HepG2 (cell line): Measurements from ENCODE around the gene NTF3. TPM values are rescaled to one million over a fixed set of nuclear protein-coding genes. Genes with fewer than 3 reads are reported as not detected.

Experiments
- ATAC-seq: fragments of 200-7000 bp; cut with Tn5 transposase; 3 replicates; pipeline ENCODE4 v1.9.1; 2020; ENCODE audit warnings: mild to moderate bottlenecking, moderate library complexity
- BruUV-seq: library from RNA; stranded (reverse); fragments of 400-500 nt; replicated peaks from 2 replicates; lab custom pipeline; 2021; lab: Mats Ljungman, UMichigan
- CTCF ChIA-PET: fragments of 300-600 bp; formaldehyde crosslinking; extraction: SDS; loops from one replicate; lab custom pipeline; 2021; ENCODE audit warnings: low total read pairs, inconsistent platforms, low intra/inter-chr PET ratio; lab: Yijun Ruan, JAX
- POLR2A ChIA-PET: fragments of 350-600 bp; sonication (Branson Sonifier 250); formaldehyde crosslinking; loops from one replicate; lab custom pipeline; 2020; ENCODE audit warnings: antibody characterized with exemption, inconsistent platforms; lab: Yijun Ruan, JAX
- DNase-seq: peaks from one replicate; pipeline ENCODE4 v3.0.0-alpha.2; 2015; ENCODE audit warnings: low spot score
- FAIRE-seq: peaks from 3 replicates; lab custom pipeline; 2011; peaks lifted over from hg19 to GRCh38; lab: Jason Lieb, UNC
- H2AFZ ChIP-seq: one replicate; pipeline ENCODE4 v1.6.1; 2011; ENCODE audit warnings: low read length, inconsistent platforms
- H3K27ac ChIP-seq: fragments of 300-600 bp; 3 replicates; pipeline ENCODE4 v1.8.0; 2011; ENCODE audit warnings: mixed run types, mild to moderate bottlenecking, mixed read lengths, low read length, inconsistent platforms; ENCODE audit not compliant: insufficient read depth; ENCODE audit errors: extremely low read length
- H3K27me3 ChIP-seq, 2 experiments: fragments of 200-600 bp in 1 of 2; 2 replicates in 1 of 2; 3 replicates in 1 of 2; pipeline versions ENCODE4 v1.6.0 to v1.8.0; 2011; ENCODE audit warnings: low read length in 2 of 2, mild to moderate bottlenecking in 2 of 2, moderate library complexity in 2 of 2, inconsistent platforms in 1 of 2; ENCODE audit not compliant: insufficient read depth in 2 of 2, control insufficient read depth in 1 of 2
- H3K36me3 ChIP-seq, 2 experiments: fragments of 200-600 bp in 1 of 2; replicated peaks in 1 of 2; 2 replicates in 1 of 2; 3 replicates in 1 of 2; pipeline versions ENCODE4 v1.5.1 to v1.8.0; 2011; ENCODE audit warnings: low read length in 2 of 2, inconsistent platforms in 1 of 2; ENCODE audit not compliant: insufficient read depth in 2 of 2, control insufficient read depth in 1 of 2
- H3K4me1 ChIP-seq: 2 replicates; pipeline ENCODE4 v1.5.1; 2012; ENCODE audit warnings: low read length, inconsistent platforms; ENCODE audit not compliant: insufficient read depth
- H3K4me2 ChIP-seq: 2 replicates; pipeline ENCODE4 v1.6.0; 2011; ENCODE audit warnings: low read depth, low read length, inconsistent platforms
- H3K4me3 ChIP-seq, 3 experiments: fragments of 200-600 bp in 1 of 3; sonication (generic), shearing (Covaris generic) in 1 of 3; replicated peaks in 1 of 3; 2 replicates each; pipeline ENCODE4 v1.5.1; 2011 to 2016; ENCODE audit warnings: low read length in 3 of 3, inconsistent platforms in 2 of 3, low read depth in 2 of 3, mild to moderate bottlenecking in 2 of 3, control low read depth in 1 of 3, mixed read lengths in 1 of 3; ENCODE audit not compliant: insufficient read depth in 1 of 3
- H3K79me2 ChIP-seq: one replicate; pipeline ENCODE4 v1.6.1; 2011; ENCODE audit warnings: low read length, inconsistent platforms; ENCODE audit not compliant: insufficient read depth
- H3K9ac ChIP-seq: 2 replicates; pipeline ENCODE4 v1.6.0; 2011; ENCODE audit warnings: mild to moderate bottlenecking, low read depth, low read length, inconsistent platforms; ENCODE audit not compliant: insufficient read depth
- H3K9me3 ChIP-seq: 2 replicates; pipeline ENCODE4 v1.5.1; 2012; ENCODE audit warnings: mild to moderate bottlenecking, low read length
- H4K20me1 ChIP-seq: 2 replicates; pipeline ENCODE4 v1.6.0; 2011; ENCODE audit warnings: inconsistent platforms, mild to moderate bottlenecking, low read length, moderate library complexity; ENCODE audit not compliant: insufficient read depth
- ATF3 ChIP-seq: sonication (generic); formaldehyde crosslinking; IDR thresholded peaks from 2 replicates; pipeline ENCODE4 v1.4.0; 2020; ENCODE audit warnings: missing genetic modification reagents
- CENPX ChIP-seq: sonication (generic); formaldehyde crosslinking; IDR thresholded peaks from 2 replicates; pipeline ENCODE4 v1.9.0; 2021; ENCODE audit warnings: mild to moderate bottlenecking, missing genetic modification reagents, moderate library complexity
- CREB3 ChIP-seq: sonication (generic); formaldehyde crosslinking; IDR thresholded peaks from 2 replicates; pipeline ENCODE4 v1.5.0; 2020; ENCODE audit warnings: missing genetic modification reagents
- GLMP ChIP-seq: sonication (generic); formaldehyde crosslinking; IDR thresholded peaks from 2 replicates; pipeline ENCODE4 v1.9.0; 2021; ENCODE audit warnings: missing genetic modification reagents, mild to moderate bottlenecking, borderline replicate concordance
- HHEX ChIP-seq: IDR thresholded peaks from 2 replicates; pipeline ENCODE4 v1.6.1; 2016; ENCODE audit warnings: control low read depth
- JARID2 ChIP-seq: sonication (generic); formaldehyde crosslinking; IDR thresholded peaks from 2 replicates; pipeline ENCODE4 v1.8.1; 2023; ENCODE audit warnings: missing genetic modification reagents, inconsistent platforms; ENCODE audit not compliant: insufficient replicate concordance
- KAT7 ChIP-seq: IDR thresholded peaks from 2 replicates; pipeline ENCODE4 v1.6.1; 2018; ENCODE audit warnings: borderline replicate concordance, missing compliant biosample characterization
- NFATC3 ChIP-seq: sonication (generic); formaldehyde crosslinking; IDR thresholded peaks from 2 replicates; pipeline ENCODE4 v1.5.1; 2020; ENCODE audit warnings: mild to moderate bottlenecking, missing genetic modification reagents
- PCBP1 ChIP-seq: fragments of 200-400 bp; formaldehyde crosslinking; IDR thresholded peaks from 2 replicates; pipeline ENCODE4 v1.6.1; 2017; ENCODE audit warnings: mild to moderate bottlenecking, low read depth, low read length, borderline replicate concordance
- PHF8 ChIP-seq: sonication (generic); formaldehyde crosslinking; IDR thresholded peaks from 2 replicates; pipeline ENCODE4 v1.5.0; 2020; ENCODE audit warnings: missing genetic modification reagents
- RNF2 ChIP-seq: fragments of 450-650 bp; conservative IDR thresholded peaks from 2 replicates; pipeline ENCODE4 v1.6.1; 2016; ENCODE audit warnings: low read depth
- STAT5B ChIP-seq: sonication (generic); formaldehyde crosslinking; IDR thresholded peaks from 2 replicates; pipeline ENCODE4 v1.4.0; 2020; ENCODE audit warnings: missing genetic modification reagents
- TBP ChIP-seq: sonication (generic); formaldehyde crosslinking; IDR thresholded peaks from 2 replicates; pipeline ENCODE4 v1.5.0; 2020; ENCODE audit warnings: missing genetic modification reagents
- ZFP82 ChIP-seq: sonication (generic); formaldehyde crosslinking; IDR thresholded peaks from 2 replicates; pipeline ENCODE4 v1.5.1; 2020; ENCODE audit warnings: mild to moderate bottlenecking, missing genetic modification reagents, borderline replicate concordance
- ZNF510 ChIP-seq: sonication (generic); formaldehyde crosslinking; IDR thresholded peaks from 2 replicates; pipeline ENCODE4 v1.4.0; 2020; ENCODE audit warnings: low read depth, mild to moderate bottlenecking, missing genetic modification reagents
- ZNF703 ChIP-seq: sonication (generic); formaldehyde crosslinking; IDR thresholded peaks from 2 replicates; pipeline ENCODE4 v1.5.1; 2020; ENCODE audit warnings: missing genetic modification reagents, mild to moderate bottlenecking, moderate library complexity, borderline replicate concordance
- ZNF747 ChIP-seq: sonication (generic); formaldehyde crosslinking; IDR thresholded peaks from 2 replicates; pipeline ENCODE4 v1.8.1; 2023; ENCODE audit warnings: missing genetic modification reagents, mild to moderate bottlenecking, borderline replicate concordance
- WGBS: methylation state at CpG from one replicate; pipeline ENCODE4 v1.1.6; 2017; ENCODE audit warnings: low lambda C conversion rate; 5-methylcytosine and 5-hydroxymethylcytosine counted together
- in situ Hi-C: cut with HindIII; loops from 2 replicates; pipeline ENCODE4 v1.10.0; 2017; ENCODE audit warnings: low pct_unique_long_range_greater_than_20kb; ENCODE audit not compliant: extremely low pct_ligation_motif_present
- intact Hi-C: fragments of 100-400 bp; cut with micrococcal nuclease; formaldehyde crosslinking; loops from one replicate; pipeline ENCODE4 v1.10.0; 2022; ENCODE audit not compliant: unreplicated experiment
- polyA plus RNA-seq, 8 experiments: library from polyadenylated mRNA; depleted of rRNA in 3 of 8; stranded (reverse) in 7 of 8; unstranded in 1 of 8; fragments of >200 nt; fragmentation: Illumina TruSeq in 4 of 8; extraction: Trizol in 4 of 8; gene quantifications; 2 replicates each; pipeline versions ENCODE4 v1.2.1 to v1.2.3, GENCODE V29; 2011 to 2016; ENCODE audit warnings: low read depth in 4 of 8, missing spikeins in 1 of 8, mixed read lengths in 1 of 8; ENCODE audit not compliant: insufficient read depth in 1 of 8
- total RNA-seq, 5 experiments: library from RNA; depleted of rRNA; stranded (reverse); fragments of >200 nt; fragmentation: Illumina TruSeq; extraction: Trizol; gene quantifications; 2 replicates each; pipeline ENCODE4 v1.2.3, GENCODE V29; 2016; ENCODE audit warnings: low read depth in 1 of 5
- TF ChIP-seq, protein P1 (sequence below): IDR thresholded peaks from 2 replicates; pipeline ENCODE4 v1.6.1; 2016; ENCODE audit warnings: mild to moderate bottlenecking
- TF ChIP-seq, protein P2 (sequence below): IDR thresholded peaks from 2 replicates; pipeline ENCODE4 v1.6.1; 2016; ENCODE audit warnings: low read depth, borderline replicate concordance

Gene NTF3
- total and polyA plus RNA-seq, 2 of the 13 experiments (the other 11 are each of a cell fraction or from before 2014, with no cell fraction given) = not detected

GRCh38 chr12:5523396-5524115, 91.6 kb downstream of the NTF3 start (continued):
- TF ChIP-seq STAT5B = no peak
- TF ChIP-seq GLMP (CRISPR knock-in tag) = no peak
- no peak for TF ChIP-seq JARID2 (CRISPR knock-in tag)
- no peak for TF ChIP-seq NFATC3 (CRISPR knock-in tag)
- no peak for TF ChIP-seq ZNF510 (CRISPR knock-in tag)
- TF ChIP-seq CENPX = no peak
- TF ChIP-seq, all 625 proteins: peak for 0

DNA sequence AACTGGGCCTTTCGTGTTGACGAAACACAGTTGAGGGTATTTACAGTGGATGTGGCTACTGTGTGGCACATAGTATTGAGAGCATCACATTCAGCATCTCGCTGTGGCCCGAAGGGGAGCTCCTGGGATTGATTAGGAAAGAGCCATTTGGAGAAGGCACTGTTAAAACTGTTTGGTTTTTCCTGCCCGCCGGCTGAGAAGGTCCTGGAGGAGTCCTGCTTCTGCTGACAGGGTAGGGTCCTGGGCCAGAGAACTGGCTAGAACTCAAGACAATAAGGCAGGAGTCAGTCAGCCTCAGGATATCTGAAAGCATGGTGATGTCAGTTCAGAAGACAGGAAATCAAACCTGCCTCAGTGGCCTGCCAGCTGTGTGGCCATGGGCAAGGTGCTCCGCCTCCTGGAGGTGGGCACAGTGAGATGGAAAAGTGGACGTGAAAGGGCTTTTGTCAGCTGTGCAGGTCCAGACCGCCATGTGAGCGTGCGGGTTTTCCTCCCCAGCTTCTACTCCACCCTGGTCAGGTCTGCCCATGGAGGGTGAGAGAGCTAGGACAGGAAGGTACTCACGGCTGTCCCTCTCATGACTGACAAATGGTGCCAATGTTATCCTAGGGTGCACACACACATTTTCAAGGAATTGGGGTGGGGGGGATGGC, 92.3 kb downstream of the NTF3 start:
- no peak overlapping the region for H3K4me3 ChIP-seq
- no peak overlapping the region for H3K4me2 ChIP-seq
- H3K4me1 ChIP-seq = no peaks in the 10 kb centered on the region
- H3K9me3 ChIP-seq = no peaks in the 10 kb centered on the region
- BruUV-seq = no TSS peak
- WGBS = 80% methylated on average over 5 of the region's 12 CpGs
- FAIRE-seq (no peak), ATAC-seq (no peak), DNase-seq (no peak)
- no peaks in the 10 kb centered on the region for H3K36me3 ChIP-seq
- no peak overlapping the region for H2AFZ ChIP-seq
- H3K9ac ChIP-seq = no peak overlapping the region
- H3K79me2 ChIP-seq = no peaks in the 10 kb centered on the region
- CTCF ChIA-PET = no interaction called here
- no peaks in the 10 kb centered on the region for H4K20me1 ChIP-seq
- POLR2A ChIA-PET = no interaction called here
- 0 out of 5 replicates have a peak, but pooled peaks cover 0 to 3% of the 10 kb centered on the region in 2 experiments for H3K27me3 ChIP-seq
- in situ Hi-C loops = no loop called here
- intact Hi-C loops = loop anchor here (5.0 kb wide), 1 partner anchor 1747 kb away; no protein-coding TSS in a partner anchor
- H3K27ac ChIP-seq = no peak overlapping the region
- no peak for TF ChIP-seq KAT7 (CRISPR knock-in tag)
- TF ChIP-seq, protein P1, sequence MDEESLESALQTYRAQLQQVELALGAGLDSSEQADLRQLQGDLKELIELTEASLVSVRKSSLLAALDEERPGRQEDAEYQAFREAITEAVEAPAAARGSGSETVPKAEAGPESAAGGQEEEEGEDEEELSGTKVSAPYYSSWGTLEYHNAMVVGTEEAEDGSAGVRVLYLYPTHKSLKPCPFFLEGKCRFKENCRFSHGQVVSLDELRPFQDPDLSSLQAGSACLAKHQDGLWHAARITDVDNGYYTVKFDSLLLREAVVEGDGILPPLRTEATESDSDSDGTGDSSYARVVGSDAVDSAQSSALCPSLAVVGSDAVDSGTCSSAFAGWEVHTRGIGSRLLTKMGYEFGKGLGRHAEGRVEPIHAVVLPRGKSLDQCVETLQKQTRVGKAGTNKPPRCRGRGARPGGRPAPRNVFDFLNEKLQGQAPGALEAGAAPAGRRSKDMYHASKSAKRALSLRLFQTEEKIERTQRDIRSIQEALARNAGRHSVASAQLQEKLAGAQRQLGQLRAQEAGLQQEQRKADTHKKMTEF (CRISPR knock-in tag) = no peak
- TF ChIP-seq ATF3 (CRISPR knock-in tag) = no peak
- TF ChIP-seq HHEX (CRISPR knock-in tag) = no peak
- no peak for TF ChIP-seq CREB3
- no peak for TF ChIP-seq TBP (CRISPR knock-in tag)
- TF ChIP-seq ZNF747 (CRISPR knock-in tag) = no peak
- TF ChIP-seq, protein P2, sequence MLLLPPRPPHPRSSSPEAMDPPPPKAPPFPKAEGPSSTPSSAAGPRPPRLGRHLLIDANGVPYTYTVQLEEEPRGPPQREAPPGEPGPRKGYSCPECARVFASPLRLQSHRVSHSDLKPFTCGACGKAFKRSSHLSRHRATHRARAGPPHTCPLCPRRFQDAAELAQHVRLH (CRISPR knock-in tag) = no peak
- TF ChIP-seq PCBP1 = no peak
- no peak for TF ChIP-seq ZNF703 (CRISPR knock-in tag)
- no peak for TF ChIP-seq RNF2
- TF ChIP-seq ZFP82 (CRISPR knock-in tag) = no peak
- no peak for TF ChIP-seq PHF8 (CRISPR knock-in tag)
